ENCODE measurements around the gene GAPT. TPM values are rescaled to one million over a fixed set of nuclear protein-coding genes. Genes with fewer than 3 reads are reported as not detected.

GAPT gene
- total RNA-seq, 1 donor from 2014 or later, result 39.8 TPM

DNA sequence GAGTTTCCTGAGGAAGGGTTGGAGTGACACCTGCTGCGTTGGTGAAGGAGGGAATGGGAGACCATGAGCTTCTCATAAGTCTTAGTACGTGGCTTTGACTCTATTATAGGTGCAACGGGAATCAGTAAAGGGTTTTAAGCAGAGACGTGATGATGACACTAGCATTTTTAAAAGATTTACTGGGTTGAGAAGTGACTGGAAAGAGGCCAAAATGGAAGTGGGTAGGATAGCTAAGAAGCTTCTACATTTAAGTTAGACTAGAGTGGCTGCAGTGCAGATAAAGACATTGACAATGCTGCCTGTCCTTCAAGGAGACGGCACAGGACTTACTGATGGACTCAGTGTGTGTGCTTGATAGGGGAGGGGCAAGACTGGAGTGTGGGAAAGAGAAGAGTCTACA is 6.2 kb downstream of the GAPT start:
- peak overlapping the region; percentile 94 for H3K27ac Mint-ChIP-seq
- DNase-seq (no peak), ATAC-seq (ENCODE audit: low read depth) (no peak)
- H3K4me1 Mint-ChIP-seq, result peaks cover 94% of the 10 kb centered on the region
- peaks cover 46% of the 10 kb centered on the region for H3K36me3 Mint-ChIP-seq (ENCODE audit: low read depth)
- ChIA-PET POLR2A (interaction anchor here (1.9 kb wide), 1 partner anchor 8 kb away, joined by 5 read pairs; no protein-coding TSS in a partner anchor), CTCF (interaction anchor here (0.9 kb wide), 1 partner anchor 352 kb away, joined by 3 read pairs; no protein-coding TSS in a partner anchor)
- no peak overlapping the region for H3K4me3 Mint-ChIP-seq
- H3K9me3 Mint-ChIP-seq, result peaks cover 22% of the 10 kb centered on the region
- intact Hi-C loops (cut with micrococcal nuclease), result loop anchor here (10.0 kb wide), 1 partner anchor 267 kb away; no protein-coding TSS in a partner anchor
- no peak for TF ChIP-seq CTCF (IDR thresholded peaks at IDR 0.05)
- H3K27me3 Mint-ChIP-seq, result no peaks in the 10 kb centered on the region

DNA sequence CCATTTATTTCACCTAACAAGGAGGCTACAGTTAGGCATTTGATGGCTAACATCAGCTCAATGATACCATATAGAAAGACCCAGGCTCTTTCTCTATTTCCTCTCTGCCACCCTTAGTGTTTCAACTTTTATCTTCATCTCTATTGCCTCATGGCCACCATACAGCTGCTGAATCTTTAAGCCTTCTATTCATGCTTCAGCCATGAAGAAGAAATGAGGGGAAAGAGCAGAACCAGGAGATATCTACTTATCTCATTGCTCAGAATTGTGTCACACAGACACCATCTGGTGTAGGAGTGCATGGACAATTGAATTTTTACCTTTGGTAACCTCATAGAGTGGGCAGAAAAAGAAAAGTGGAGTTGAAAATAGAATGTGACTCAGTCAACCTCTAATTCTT is 6.7 kb downstream of the GAPT start:
- Mint-ChIP-seq H3K4me1 (peaks cover 95% of the 10 kb centered on the region), H3K36me3 (ENCODE audit: low read depth) (peaks cover 46% of the 10 kb centered on the region), H3K27me3 (no peaks in the 10 kb centered on the region), H3K9me3 (peaks cover 22% of the 10 kb centered on the region), H3K27ac (peak overlapping the region; percentile 94), H3K4me3 (no peak overlapping the region)
- no peak for TF ChIP-seq CTCF (IDR thresholded peaks at IDR 0.05)
- intact Hi-C loops (cut with micrococcal nuclease), result loop anchor here (10.0 kb wide), 1 partner anchor 267 kb away; no protein-coding TSS in a partner anchor
- no peak for ATAC-seq (ENCODE audit: low read depth)
- DNase-seq, result no peak
- CTCF ChIA-PET, result interaction anchor here (0.9 to 1.5 kb wide), 3 partner anchors 20 to 352 kb away, joined by 3 to 6 read pairs (median 3); no protein-coding TSS in a partner anchor
- POLR2A ChIA-PET, result no interaction called here

GRCh38 chr5:58498340-58498942 is 7.2 kb downstream of the GAPT start:
- intact Hi-C loops (cut with micrococcal nuclease), result loop anchor here (10.0 kb wide), 1 partner anchor 266 kb away; no protein-coding TSS in a partner anchor
- peak overlapping the region; percentile 94 for H3K27ac Mint-ChIP-seq
- DNase-seq (no peak), ATAC-seq (ENCODE audit: low read depth) (no peak)
- ChIA-PET POLR2A (interaction anchor here (1.6 kb wide), 1 partner anchor 9 kb away, joined by 3 read pairs; no protein-coding TSS in a partner anchor), CTCF (interaction anchor here (0.7 to 1.5 kb wide), 3 partner anchors 8 to 352 kb away, joined by 3 to 6 read pairs (median 3); no protein-coding TSS in a partner anchor)
- H3K4me1 Mint-ChIP-seq, result peaks cover 95% of the 10 kb centered on the region
- H3K9me3 Mint-ChIP-seq, result peaks cover 22% of the 10 kb centered on the region
- peaks cover 42% of the 10 kb centered on the region for H3K36me3 Mint-ChIP-seq (ENCODE audit: low read depth)
- H3K27me3 Mint-ChIP-seq, result no peaks in the 10 kb centered on the region
- peak overlapping the region; percentile 0 for H3K4me3 Mint-ChIP-seq
- TF ChIP-seq CTCF (IDR thresholded peaks at IDR 0.05), result no peak

DNA sequence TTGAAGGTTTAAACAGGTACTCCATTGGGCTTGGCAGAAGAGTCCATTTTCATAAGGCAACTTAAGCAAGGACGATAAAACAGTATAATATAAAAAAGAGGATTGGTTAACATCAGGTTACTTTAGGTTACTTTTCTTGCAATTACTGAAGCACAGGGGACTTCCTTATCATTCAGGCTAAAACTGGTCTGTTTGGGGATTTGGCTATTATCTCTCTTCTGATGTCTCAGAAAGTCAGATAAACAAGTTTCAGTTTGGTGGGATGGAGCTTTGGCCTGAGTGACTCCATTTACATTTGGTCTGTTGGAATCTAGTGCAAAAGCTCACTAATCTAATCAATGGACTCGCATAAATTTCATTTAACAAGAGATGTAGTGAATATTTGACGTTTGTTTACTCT is 8.0 kb downstream of the GAPT start:
- H3K27ac Mint-ChIP-seq, result peak overlapping the region; percentile 94
- peaks cover 22% of the 10 kb centered on the region for H3K9me3 Mint-ChIP-seq
- H3K36me3 Mint-ChIP-seq (ENCODE audit: low read depth), result peaks cover 34% of the 10 kb centered on the region
- H3K27me3 Mint-ChIP-seq, result no peaks in the 10 kb centered on the region
- H3K4me1 Mint-ChIP-seq, result peaks cover 95% of the 10 kb centered on the region
- POLR2A ChIA-PET, result interaction anchor here (1.2 to 1.6 kb wide), 2 partner anchors 10 to 39 kb away, joined by 3 to 5 read pairs; partner anchors contain the start of gene PLK2
- no peak for TF ChIP-seq CTCF (IDR thresholded peaks at IDR 0.05)
- intact Hi-C loops (cut with micrococcal nuclease), result loop anchor here (10.0 kb wide), 1 partner anchor 266 kb away; no protein-coding TSS in a partner anchor
- DNase-seq, result no peak
- peak overlapping the region; percentile 72 for H3K4me3 Mint-ChIP-seq
- CTCF ChIA-PET, result interaction anchor here (0.7 to 1.5 kb wide), 2 partner anchors 9 to 21 kb away, joined by 3 to 6 read pairs; no protein-coding TSS in a partner anchor
- no peak for ATAC-seq (ENCODE audit: low read depth)

DNA sequence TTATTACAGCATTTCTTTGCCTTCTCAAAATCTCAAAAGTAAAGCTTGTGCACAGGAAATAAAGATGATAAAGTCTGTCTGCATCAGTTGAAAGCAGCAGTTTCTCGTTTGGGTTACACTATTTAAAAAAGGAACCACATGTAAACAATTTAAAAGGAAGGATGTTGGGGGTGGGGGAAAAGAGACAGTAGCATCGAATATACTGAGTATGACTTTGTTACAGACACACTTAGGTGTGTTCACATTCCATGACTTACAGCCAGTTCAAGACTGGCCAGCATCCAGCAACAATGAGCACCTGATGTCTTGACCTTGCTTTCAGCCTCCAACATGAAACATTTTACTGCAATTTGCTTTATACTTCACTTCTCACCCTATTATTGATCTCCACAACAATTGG is 8.7 kb downstream of the GAPT start:
- Mint-ChIP-seq H3K4me3 (peak overlapping the region; percentile 72), H3K36me3 (ENCODE audit: low read depth) (peaks cover 27% of the 10 kb centered on the region), H3K27ac (peak overlapping the region; percentile 94), H3K4me1 (peaks cover 97% of the 10 kb centered on the region), H3K9me3 (peaks cover 21% of the 10 kb centered on the region), H3K27me3 (no peaks in the 10 kb centered on the region)
- no peak for TF ChIP-seq CTCF (IDR thresholded peaks at IDR 0.05)
- ChIA-PET POLR2A (interaction anchor here (1.2 to 1.6 kb wide), 2 partner anchors 10 to 40 kb away, joined by 3 to 5 read pairs; partner anchors contain the start of gene PLK2), CTCF (interaction anchor here (0.9 kb wide), 1 partner anchor 37 kb away, joined by 4 read pairs; no protein-coding TSS in a partner anchor)
- intact Hi-C loops (cut with micrococcal nuclease), result loop anchor here (1.0 to 10.0 kb wide), 3 partner anchors 9 to 1065 kb away; partner anchors contain the start of gene GAPT
- ATAC-seq (ENCODE audit: low read depth) (peak; percentile 34), DNase-seq (no peak)

Data from activated B cell treated with CpG ODN at 0.5 μM for 24 hours (primary cell).